Liver (tissue), 9 donors: ENCODE measurements around the gene PARP12. TPM values are rescaled to one million over a fixed set of nuclear protein-coding genes. Genes with fewer than 3 reads are reported as not detected.

ENCODE experiments used
- DNase-seq: peaks from one replicate; pipeline ENCODE4 v3.0.0-alpha.2; 2017; ENCODE audit warnings: low spot score
- H3K27ac ChIP-seq, 2 donors: one replicate each; pipeline ENCODE4 v1.7.0; 2013; ENCODE audit warnings: inconsistent platforms in 2 of 2, low read length in 2 of 2, control low read depth in 1 of 2, low read depth in 1 of 2, mild to moderate bottlenecking in 1 of 2
- H3K27me3 ChIP-seq, 4 donors: one replicate each; pipeline versions ENCODE4 v1.6.1 to v1.7.0; 2013; ENCODE audit warnings: low read length in 3 of 4, inconsistent platforms in 1 of 4, mild to moderate bottlenecking in 1 of 4, moderate library complexity in 1 of 4; ENCODE audit not compliant: control insufficient read depth in 4 of 4, insufficient read depth in 4 of 4
- H3K36me3 ChIP-seq, 4 donors: one replicate each; pipeline versions ENCODE4 v1.6.1 to v1.7.0; 2013; ENCODE audit warnings: low read length in 3 of 4, mild to moderate bottlenecking in 3 of 4, low read depth in 1 of 4, moderate library complexity in 1 of 4; ENCODE audit not compliant: control insufficient read depth in 4 of 4, insufficient read depth in 3 of 4
- H3K4me1 ChIP-seq, 4 donors: one replicate each; pipeline versions ENCODE4 v1.6.1 to v1.7.0; 2013; ENCODE audit warnings: low read length in 3 of 4, mild to moderate bottlenecking in 3 of 4, moderate library complexity in 1 of 4; ENCODE audit not compliant: control insufficient read depth in 4 of 4, insufficient read depth in 4 of 4
- H3K4me3 ChIP-seq, 3 donors: one replicate each; pipeline versions ENCODE4 v1.6.1 to v1.7.0; 2013; ENCODE audit warnings: low read length in 3 of 3, control low read depth in 1 of 3, low read depth in 1 of 3, mild to moderate bottlenecking in 1 of 3
- H3K9ac ChIP-seq, 2 donors: one replicate each; pipeline ENCODE4 v1.7.0; 2013; ENCODE audit warnings: low read length in 2 of 2, mild to moderate bottlenecking in 2 of 2, moderate library complexity in 2 of 2, control low read depth in 1 of 2, low read depth in 1 of 2
- H3K9me3 ChIP-seq, 4 donors: one replicate each; pipeline versions ENCODE4 v1.6.1 to v1.7.0; 2013; ENCODE audit warnings: low read length in 3 of 4; ENCODE audit not compliant: control insufficient read depth in 4 of 4
- ATF3 ChIP-seq: IDR thresholded peaks from 2 replicates; pipeline ENCODE4 v1.6.1; 2016; ENCODE audit warnings: antibody characterized with exemption
- EGR1 ChIP-seq, 2 donors: IDR thresholded peaks; 2 replicates each; pipeline ENCODE4 v1.6.1; 2016 to 2018; ENCODE audit warnings: antibody characterized with exemption in 2 of 2, low read depth in 2 of 2
- FOXA1 ChIP-seq: IDR thresholded peaks from 2 replicates; pipeline ENCODE4 v1.6.1; 2016; ENCODE audit warnings: antibody characterized with exemption
- GABPA ChIP-seq, 2 donors: IDR thresholded peaks in 1 of 2; conservative IDR thresholded peaks in 1 of 2; 2 replicates each; pipeline ENCODE4 v1.6.1; 2016; ENCODE audit warnings: antibody characterized with exemption in 2 of 2, mild to moderate bottlenecking in 1 of 2, moderate library complexity in 1 of 2
- HNF4A ChIP-seq, 2 donors: conservative IDR thresholded peaks; 2 replicates each; pipeline ENCODE4 v1.6.1; 2016; ENCODE audit warnings: antibody characterized with exemption in 2 of 2, mild to moderate bottlenecking in 2 of 2
- HNF4G ChIP-seq: IDR thresholded peaks from 2 replicates; pipeline ENCODE4 v1.6.1; 2016; ENCODE audit warnings: antibody characterized with exemption
- MAX ChIP-seq: IDR thresholded peaks from 2 replicates; pipeline ENCODE4 v1.6.1; 2016; ENCODE audit warnings: antibody characterized with exemption
- NR2F2 ChIP-seq: IDR thresholded peaks from 2 replicates; pipeline ENCODE4 v1.6.1; 2016; ENCODE audit warnings: antibody characterized with exemption
- REST ChIP-seq: IDR thresholded peaks from 2 replicates; pipeline ENCODE4 v1.6.1; 2016; ENCODE audit warnings: antibody characterized with exemption, mild to moderate bottlenecking
- RXRA ChIP-seq, 2 donors: IDR thresholded peaks; 2 replicates each; pipeline ENCODE4 v1.6.1; 2017 to 2018; ENCODE audit warnings: antibody characterized with exemption in 2 of 2, mild to moderate bottlenecking in 1 of 2
- SP1 ChIP-seq: IDR thresholded peaks from 2 replicates; pipeline ENCODE4 v1.6.1; 2018; ENCODE audit warnings: antibody characterized with exemption, mild to moderate bottlenecking
- TAF1 ChIP-seq: conservative IDR thresholded peaks from 2 replicates; pipeline ENCODE4 v1.6.1; 2016; ENCODE audit warnings: antibody characterized with exemption, mild to moderate bottlenecking
- YY1 ChIP-seq: IDR thresholded peaks from 2 replicates; pipeline ENCODE4 v1.6.1; 2016; ENCODE audit warnings: antibody characterized with exemption, mild to moderate bottlenecking
- ZBTB33 ChIP-seq: IDR thresholded peaks from 2 replicates; pipeline ENCODE4 v1.6.1; 2016; ENCODE audit warnings: antibody characterized with exemption
- WGBS: extraction: QIAGEN DNeasy Blood & Tissue Kit; methylation state at CpG from one replicate; pipeline ENCODE4 v1.1.7; 2013; 5-methylcytosine and 5-hydroxymethylcytosine counted together
- polyA plus RNA-seq, 2 donors: library from polyadenylated mRNA; stranded (reverse) in 1 of 2; unstranded in 1 of 2; fragments of 200-250 nt in 1 of 2; fragments of >200 nt in 1 of 2; fragmentation: Nextera tagmentation in 1 of 2; extraction: Ambion mirVana in 1 of 2; gene quantifications; one replicate each; pipeline versions ENCODE4 v1.2.1 to v1.2.3, GENCODE V29; 2013 to 2015
- total RNA-seq, 2 donors: library from RNA; depleted of rRNA; stranded (reverse); fragments of >200 nt; gene quantifications; one replicate each; pipeline ENCODE4 v1.2.3, GENCODE V29; 2014
- donor health status: healthy.
- donor health status: healthy.
- donor health status: healthy.
- donor health status: healthy.
- donor health status: healthy.

The PARP12 gene
- total and polyA plus RNA-seq, 4 donors: 13.3 to 32.7 (median 19.8) TPM

- 80% methylated on average over 3 of the region's 3 CpGs for WGBS
Measured at GRCh38 chr7:140019606-140020005, 43.1 kb downstream of the PARP12 start.

GRCh38 chr7:140019172-140019571 lies 43.6 kb downstream of the PARP12 start:
- DNase-seq: no peak
- no peaks in the 10 kb centered on the region for H3K27me3 ChIP-seq
- H3K4me1 ChIP-seq: peaks cover 0 to 7% (median 5%) of the 10 kb centered on the region in 4 donors
- no peak overlapping the region for H3K4me3 ChIP-seq
- 68% methylated on average over 11 of the region's 11 CpGs for WGBS
- H3K9ac ChIP-seq: no peak overlapping the region
- no peak overlapping the region for H3K27ac ChIP-seq
- H3K9me3 ChIP-seq: no peaks in the 10 kb centered on the region
- H3K36me3 ChIP-seq: peaks cover 0 to 6% (median 4%) of the 10 kb centered on the region in 4 donors
- no peak for TF ChIP-seq GABPA (IDR thresholded peaks at IDR 0.05 in 1 of 2, conservative IDR thresholded peaks at IDR 0.05 in 1 of 2)
- no peak for TF ChIP-seq HNF4A (conservative IDR thresholded peaks at IDR 0.05)
- TF ChIP-seq EGR1 (IDR thresholded peaks at IDR 0.05; ENCODE audit: low read depth in 2 of 2): no peak
- no peak for TF ChIP-seq RXRA (IDR thresholded peaks at IDR 0.05)
- TF ChIP-seq YY1: no peak
- no peak for TF ChIP-seq NR2F2
- TF ChIP-seq REST: no peak
- no peak for TF ChIP-seq MAX

More at GRCh38 chr7:140019606-140020005, 43.1 kb downstream of the PARP12 start:
- H3K9ac ChIP-seq: no peak overlapping the region
- no peaks in the 10 kb centered on the region for H3K27me3 ChIP-seq
- no peak for DNase-seq
- TF ChIP-seq FOXA1 (no peak), TAF1 (no peak), YY1 (no peak), NR2F2 (no peak), HNF4G (no peak), ZBTB33 (no peak), GABPA (IDR thresholded peaks at IDR 0.05 in 1 of 2, conservative IDR thresholded peaks at IDR 0.05 in 1 of 2) (no peak), ATF3 (no peak), SP1 (no peak), RXRA (IDR thresholded peaks at IDR 0.05) (no peak), MAX (no peak), REST (no peak)
- H3K27ac ChIP-seq: no peak overlapping the region
- no peak overlapping the region for H3K4me3 ChIP-seq
- H3K4me1 ChIP-seq: peaks cover 0 to 7% (median 5%) of the 10 kb centered on the region in 4 donors
- no peaks in the 10 kb centered on the region for H3K9me3 ChIP-seq
- H3K36me3 ChIP-seq: peaks cover 2 to 8% (median 4%) of the 10 kb centered on the region in 4 donors
